SJCRH30 (cell line): ENCODE results near the gene CDCA8. TPM values are rescaled to one million over a fixed set of nuclear protein-coding genes. Genes with fewer than 3 reads are reported as not detected.
"Not testable (repeated sequence)": the region's sequence is repeated elsewhere in the genome, so short reads cannot be mapped to it uniquely, and the experiment has no call there.

ENCODE experiments used
- DNase-seq, 2 experiments: peaks; one replicate each; pipeline ENCODE4 v3.0.0-alpha.2; 2015 to 2020
- H3K27ac ChIP-seq: fragments of 250-450 bp; sonication (Bioruptor Pico); 2 replicates; pipeline ENCODE4 v1.5.1; 2020; ENCODE audit warnings: mild to moderate bottlenecking, moderate library complexity
- H3K27me3 ChIP-seq: fragments of 250-450 bp; sonication (Bioruptor Pico); 2 replicates; pipeline ENCODE4 v1.5.1; 2020; ENCODE audit warnings: mild to moderate bottlenecking, moderate library complexity
- H3K36me3 ChIP-seq: fragments of 250-450 bp; sonication (Bioruptor Pico); 2 replicates; pipeline ENCODE4 v1.5.1; 2020; ENCODE audit warnings: mild to moderate bottlenecking, moderate library complexity
- H3K4me1 ChIP-seq: fragments of 250-450 bp; sonication (Bioruptor Pico); 2 replicates; pipeline ENCODE4 v1.5.1; 2020; ENCODE audit warnings: mild to moderate bottlenecking, moderate library complexity
- H3K4me3 ChIP-seq: fragments of 250-450 bp; sonication (Bioruptor Pico); 2 replicates; pipeline ENCODE4 v1.5.1; 2020; ENCODE audit warnings: mild to moderate bottlenecking, moderate library complexity
- H3K9me3 ChIP-seq: fragments of 250-450 bp; sonication (Bioruptor Pico); replicated peaks from 2 replicates; pipeline ENCODE4 v1.5.1; 2020; ENCODE audit warnings: mild to moderate bottlenecking, moderate library complexity
- total RNA-seq: library from RNA; depleted of rRNA; stranded (reverse); fragments of >200 nt; shearing (Covaris generic); gene quantifications from 2 replicates; pipeline ENCODE4 v1.2.3, GENCODE V29; 2014

Gene CDCA8
- total RNA-seq, 1 experiment from 2014 or later = 58.5 TPM

DNA sequence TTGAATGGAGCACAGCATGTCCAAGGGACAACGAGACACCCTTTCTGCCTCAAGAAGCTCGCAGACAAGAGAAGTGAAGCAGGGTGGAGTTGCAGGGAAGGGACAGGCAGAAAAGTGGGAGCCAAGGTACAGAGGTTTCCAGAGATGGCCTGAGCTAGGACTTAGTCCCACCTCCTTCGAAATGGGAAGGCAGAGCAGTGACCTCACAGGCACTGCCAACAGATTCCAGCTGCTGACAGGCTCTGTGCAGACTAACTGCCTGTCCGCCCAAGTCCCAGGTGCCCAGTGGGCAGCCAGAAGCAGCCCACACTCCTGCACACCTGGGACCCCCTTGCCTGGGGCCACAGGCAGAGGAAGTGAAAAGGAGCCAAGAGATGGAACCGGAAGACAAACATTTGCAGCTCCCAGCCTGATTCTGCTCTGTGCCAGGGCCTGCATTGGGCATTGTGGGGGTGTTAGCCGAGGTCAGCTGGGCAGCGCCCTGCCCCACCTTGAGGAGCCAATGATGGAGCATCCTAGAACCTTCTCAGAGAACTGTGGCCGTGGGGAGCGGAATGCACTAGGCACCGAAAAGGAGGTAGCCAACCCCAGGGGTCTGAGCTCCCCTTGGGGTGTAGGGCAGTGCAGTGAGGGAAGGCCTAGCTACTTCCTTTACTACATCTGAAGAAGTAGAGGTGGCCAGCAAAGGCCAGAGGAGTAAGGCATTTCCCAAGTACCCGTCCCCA is 30.1 kb upstream of the CDCA8 start:
- Histone ChIP-seq H3K27me3 (peaks cover 49% of the 10 kb centered on the region), H3K27ac (no peak overlapping the region), H3K4me3 (no peak overlapping the region), H3K4me1 (no peaks in the 10 kb centered on the region), H3K36me3 (no peaks in the 10 kb centered on the region), H3K9me3 (no peaks in the 10 kb centered on the region)
- DNase-seq = no peak

DNA sequence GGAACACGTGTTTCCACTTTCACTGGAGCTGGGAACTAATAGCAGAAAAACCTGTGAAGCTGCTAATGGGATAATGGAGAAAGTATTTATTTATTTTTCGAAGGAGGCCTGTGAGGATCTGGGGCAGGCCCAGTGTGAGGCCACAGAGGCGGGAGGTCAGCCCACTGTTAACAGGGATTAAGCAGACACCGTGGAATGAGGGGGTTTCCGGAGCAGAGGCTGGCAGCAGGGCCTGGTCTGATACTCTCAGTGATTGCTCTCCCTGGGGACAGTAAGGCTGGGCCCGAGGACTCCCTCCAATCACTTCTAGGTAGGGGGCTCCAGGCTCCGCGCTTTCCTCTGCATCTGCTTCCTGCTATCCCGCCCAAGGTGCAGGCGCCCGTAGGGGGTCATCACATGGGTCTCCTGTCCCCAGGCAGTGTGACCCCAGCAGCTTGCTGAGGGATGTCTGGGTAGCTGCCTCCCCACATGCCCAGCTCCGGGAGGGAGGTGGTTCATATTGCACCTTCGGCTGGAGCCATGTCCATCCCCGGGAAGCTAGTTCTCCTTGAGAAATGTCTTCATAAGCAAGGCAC is 28.8 kb upstream of the CDCA8 start:
- Histone ChIP-seq H3K27me3 (peaks cover 53% of the 10 kb centered on the region), H3K4me1 (no peaks in the 10 kb centered on the region), H3K36me3 (no peaks in the 10 kb centered on the region), H3K27ac (no peak overlapping the region), H3K4me3 (no peak overlapping the region), H3K9me3 (no peaks in the 10 kb centered on the region)
- peak; percentile 31 to 40 for DNase-seq

DNA sequence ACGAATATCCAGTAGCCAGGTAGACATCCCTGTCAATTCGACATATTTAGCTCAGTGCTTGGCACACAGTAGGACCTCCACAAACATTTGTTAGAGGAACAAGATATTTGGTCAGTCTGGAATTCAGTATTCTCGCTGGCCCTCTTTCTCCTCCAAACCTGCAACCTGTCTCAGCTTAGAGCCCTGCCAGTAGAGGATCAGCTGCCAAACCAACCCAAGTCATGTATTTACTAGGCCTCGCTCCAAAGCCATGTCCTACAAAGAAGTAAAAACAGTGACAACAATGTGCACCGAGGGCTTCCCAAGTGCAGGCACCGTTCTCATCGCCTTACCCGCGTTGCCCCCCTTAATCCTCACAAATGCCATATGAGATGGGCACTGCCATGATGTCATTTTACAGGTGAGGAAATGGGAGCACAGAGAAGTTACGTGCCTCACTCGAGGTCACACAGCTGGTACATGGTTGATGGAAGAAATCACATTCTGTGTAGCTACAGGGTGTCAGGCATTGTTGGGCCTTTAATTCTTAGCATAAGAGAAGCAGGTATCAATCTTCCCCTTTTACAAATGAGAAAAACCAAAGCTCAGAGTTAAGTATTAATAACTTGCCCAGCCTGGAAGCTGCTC is 26.0 kb upstream of the CDCA8 start:
- no peaks in the 10 kb centered on the region for H3K36me3 ChIP-seq
- H3K4me1 ChIP-seq = no peaks in the 10 kb centered on the region
- H3K27ac ChIP-seq = no peak overlapping the region
- H3K27me3 ChIP-seq = peaks cover 50% of the 10 kb centered on the region
- H3K9me3 ChIP-seq = no peaks in the 10 kb centered on the region
- DNase-seq = no peak
- no peak overlapping the region for H3K4me3 ChIP-seq

DNA sequence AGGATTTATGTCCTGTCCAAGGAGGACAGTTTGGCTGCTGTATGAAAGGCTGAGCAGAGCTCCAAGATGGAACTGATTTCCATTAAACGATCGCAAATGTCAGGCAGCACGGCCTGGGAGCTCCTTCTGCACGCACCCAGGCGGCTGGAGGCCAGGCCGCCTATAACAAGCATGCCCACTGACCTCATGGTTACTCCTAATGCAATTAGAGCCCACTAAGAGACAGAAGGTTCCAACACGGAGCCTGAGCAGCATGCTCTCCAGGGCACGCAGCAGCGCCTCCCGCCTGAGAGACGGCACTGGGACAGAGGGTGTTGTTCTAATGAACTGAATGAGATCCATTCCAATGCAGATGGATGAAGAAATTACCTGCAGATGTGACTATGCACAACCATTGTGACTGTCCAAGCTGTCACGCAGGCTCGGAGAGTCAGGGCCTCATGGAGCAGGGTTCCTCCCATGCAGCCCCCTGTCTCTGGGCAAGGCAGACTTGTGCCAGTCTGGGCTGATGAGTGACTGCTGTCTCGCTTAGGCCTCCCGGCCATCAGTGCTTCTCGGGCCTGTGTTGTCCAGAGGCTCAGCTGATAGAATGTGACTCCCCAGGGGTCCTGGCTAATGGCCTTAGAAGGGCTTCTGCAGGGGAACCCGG is 25.2 kb upstream of the CDCA8 start:
- Histone ChIP-seq H3K4me1 (no peaks in the 10 kb centered on the region), H3K4me3 (no peak overlapping the region), H3K27me3 (peaks cover 46% of the 10 kb centered on the region), H3K9me3 (no peaks in the 10 kb centered on the region), H3K36me3 (no peaks in the 10 kb centered on the region), H3K27ac (no peak overlapping the region)
- DNase-seq = no peak

DNA sequence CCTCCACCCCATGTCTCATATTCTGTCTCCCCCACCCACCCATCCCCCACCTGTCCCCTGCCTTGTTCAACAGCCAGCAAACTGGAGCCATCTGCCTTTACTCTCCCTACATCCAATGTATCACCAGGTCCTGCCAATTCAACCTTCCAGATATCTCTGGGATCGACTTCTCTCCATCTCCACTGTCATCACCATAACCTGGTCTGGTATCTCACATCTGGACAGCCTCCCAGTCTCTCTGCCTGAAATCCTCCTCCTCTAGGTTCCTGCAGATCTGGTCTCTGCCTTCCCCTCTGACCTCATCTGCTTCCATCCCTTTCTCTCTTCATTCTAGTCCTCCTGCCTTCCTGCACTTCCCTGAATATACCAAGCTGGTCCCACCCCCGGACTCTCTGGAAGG is 22.2 kb upstream of the CDCA8 start:
- no peaks in the 10 kb centered on the region for H3K9me3 ChIP-seq
- H3K4me1 ChIP-seq = no peaks in the 10 kb centered on the region
- peaks cover 50% of the 10 kb centered on the region for H3K27me3 ChIP-seq
- no peak overlapping the region for H3K4me3 ChIP-seq
- no peaks in the 10 kb centered on the region for H3K36me3 ChIP-seq
- no peak for DNase-seq
- no peak overlapping the region for H3K27ac ChIP-seq

DNA sequence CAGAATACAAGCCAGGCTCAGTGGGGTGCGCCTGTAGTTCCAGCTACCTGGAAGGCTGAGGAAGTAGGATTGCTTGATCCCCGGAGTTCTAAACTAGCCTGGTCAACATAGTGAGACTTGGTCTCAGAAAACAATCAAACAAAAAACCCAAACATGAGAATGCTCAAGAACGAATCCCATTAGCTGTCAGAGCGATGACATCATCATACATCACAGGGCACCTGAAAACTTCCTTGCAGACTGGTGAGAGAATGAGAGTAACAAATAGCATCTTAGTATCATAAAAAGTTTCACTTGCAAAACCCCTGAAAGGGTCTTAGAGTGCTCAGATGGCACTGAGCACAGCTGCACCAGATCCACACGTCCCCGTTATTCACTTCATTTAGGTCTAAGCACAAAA is 21.1 kb upstream of the CDCA8 start:
- H3K27me3 ChIP-seq = peaks cover 56% of the 10 kb centered on the region
- no peak for DNase-seq
- no peaks in the 10 kb centered on the region for H3K36me3 ChIP-seq
- no peak overlapping the region for H3K4me3 ChIP-seq
- no peak overlapping the region for H3K27ac ChIP-seq
- H3K9me3 ChIP-seq = no peaks in the 10 kb centered on the region
- no peaks in the 10 kb centered on the region for H3K4me1 ChIP-seq

DNA sequence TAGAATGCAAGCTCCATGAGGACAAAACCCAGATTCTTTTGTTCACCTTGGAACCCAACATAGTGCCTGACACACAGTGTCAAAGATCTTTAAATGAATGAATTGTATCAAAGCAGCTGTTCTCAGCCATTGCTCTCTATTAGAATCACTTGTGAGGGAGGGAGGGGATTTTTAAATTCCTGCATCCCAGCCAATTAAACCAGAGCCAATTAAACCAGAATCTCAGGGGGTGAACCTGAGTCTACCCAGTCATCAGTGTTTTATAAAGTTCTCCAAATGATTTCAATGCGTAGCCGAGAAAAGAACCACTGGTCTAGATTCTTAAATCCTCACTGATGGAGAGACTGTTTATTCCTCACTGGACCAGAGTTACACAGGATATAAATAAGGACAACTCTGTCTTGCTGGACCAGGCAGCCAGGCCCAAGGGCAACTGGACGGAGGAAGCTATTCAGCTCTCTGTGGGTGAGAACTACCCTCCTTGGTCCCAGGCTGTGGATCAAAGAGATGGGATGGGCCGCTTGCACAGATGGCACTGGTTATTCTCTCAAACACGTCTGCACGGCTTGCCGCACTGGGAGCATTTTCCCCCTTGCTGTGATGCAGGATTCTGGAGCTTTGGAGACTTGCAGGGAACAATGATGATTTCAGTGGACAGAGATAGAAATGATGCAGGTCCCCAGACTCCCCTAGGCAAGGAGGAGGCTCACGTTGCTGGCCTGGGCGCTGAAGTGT is 20.0 kb upstream of the CDCA8 start:
- no peak overlapping the region for H3K27ac ChIP-seq
- no peak for DNase-seq
- no peaks in the 10 kb centered on the region for H3K4me1 ChIP-seq
- H3K36me3 ChIP-seq = no peaks in the 10 kb centered on the region
- H3K9me3 ChIP-seq = no peaks in the 10 kb centered on the region
- no peak overlapping the region for H3K4me3 ChIP-seq
- peaks cover 56% of the 10 kb centered on the region for H3K27me3 ChIP-seq

GRCh38 chr1:37673920-37674319 is 18.4 kb upstream of the CDCA8 start:
- Histone ChIP-seq H3K9me3 (no peaks in the 10 kb centered on the region), H3K4me3 (no peak overlapping the region), H3K4me1 (no peaks in the 10 kb centered on the region), H3K36me3 (no peaks in the 10 kb centered on the region), H3K27me3 (peaks cover 51% of the 10 kb centered on the region), H3K27ac (no peak overlapping the region)
- no peak for DNase-seq

DNA sequence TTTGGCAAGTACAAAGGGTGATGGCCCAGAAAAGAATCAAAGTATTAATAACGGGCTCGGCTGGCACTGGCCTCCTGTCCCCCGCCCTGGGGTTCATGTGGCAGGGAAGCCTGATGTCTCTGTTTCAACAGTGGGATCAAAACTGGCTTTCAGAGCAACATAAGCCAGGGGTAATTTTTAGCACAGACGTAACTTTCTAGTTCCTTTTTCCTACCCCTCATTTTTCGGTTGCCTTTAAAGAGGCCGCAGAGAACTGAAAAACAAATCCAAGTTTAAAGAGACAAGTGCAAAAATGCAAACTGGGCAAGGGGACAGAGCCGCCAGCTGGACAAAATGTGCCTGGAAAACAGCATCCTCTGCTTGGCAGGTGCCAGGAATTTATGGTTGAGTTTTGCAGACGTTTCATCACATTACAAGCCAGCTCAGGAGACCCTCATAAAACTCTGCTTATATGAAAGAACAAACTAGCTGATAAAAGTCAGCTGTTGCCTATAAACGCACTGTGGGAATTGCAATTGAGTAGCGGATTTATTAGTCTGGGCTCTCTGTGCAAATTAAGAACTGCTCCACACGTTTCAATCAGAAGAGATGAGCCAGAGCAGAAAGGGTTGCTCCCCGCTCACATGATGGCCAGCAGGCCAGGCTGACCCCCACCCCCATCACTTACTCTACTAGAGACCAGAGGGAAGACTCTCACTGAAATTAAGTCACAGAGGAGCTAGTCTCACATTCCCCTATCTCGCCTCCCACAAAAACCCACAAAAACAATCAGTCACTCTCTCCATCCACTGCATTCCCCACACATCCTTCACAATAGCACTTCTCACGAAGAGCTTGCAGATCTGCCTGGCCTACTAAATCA is 15.8 kb upstream of the CDCA8 start:
- H3K9me3 ChIP-seq = no peaks in the 10 kb centered on the region
- no peak for DNase-seq
- H3K4me1 ChIP-seq = no peaks in the 10 kb centered on the region
- H3K4me3 ChIP-seq = no peak overlapping the region
- peaks cover 38% of the 10 kb centered on the region for H3K27me3 ChIP-seq
- peaks cover 4% of the 10 kb centered on the region for H3K36me3 ChIP-seq
- H3K27ac ChIP-seq = no peak overlapping the region

GRCh38 chr1:37677143-37677439 is 15.2 kb upstream of the CDCA8 start:
- DNase-seq = no peak
- H3K4me1 ChIP-seq = no peaks in the 10 kb centered on the region
- H3K27me3 ChIP-seq = peaks cover 37% of the 10 kb centered on the region
- H3K9me3 ChIP-seq = no peaks in the 10 kb centered on the region
- peaks cover 10% of the 10 kb centered on the region for H3K36me3 ChIP-seq
- no peak overlapping the region for H3K27ac ChIP-seq
- H3K4me3 ChIP-seq = no peak overlapping the region

GRCh38 chr1:37677808-37678207 is 14.5 kb upstream of the CDCA8 start:
- H3K4me3 ChIP-seq = no peak overlapping the region
- no peak overlapping the region for H3K27ac ChIP-seq
- no peak for DNase-seq
- no peaks in the 10 kb centered on the region for H3K4me1 ChIP-seq
- peaks cover 35% of the 10 kb centered on the region for H3K27me3 ChIP-seq
- H3K36me3 ChIP-seq = peaks cover 14% of the 10 kb centered on the region
- H3K9me3 ChIP-seq = no peaks in the 10 kb centered on the region

GRCh38 chr1:37680933-37681332 is 11.4 kb upstream of the CDCA8 start:
- Histone ChIP-seq H3K36me3 (peaks cover 35% of the 10 kb centered on the region), H3K4me1 (no peaks in the 10 kb centered on the region), H3K4me3 (no peak overlapping the region), H3K27ac (no peak overlapping the region), H3K9me3 (no peaks in the 10 kb centered on the region), H3K27me3 (peaks cover 13% of the 10 kb centered on the region)
- DNase-seq = no peak

DNA sequence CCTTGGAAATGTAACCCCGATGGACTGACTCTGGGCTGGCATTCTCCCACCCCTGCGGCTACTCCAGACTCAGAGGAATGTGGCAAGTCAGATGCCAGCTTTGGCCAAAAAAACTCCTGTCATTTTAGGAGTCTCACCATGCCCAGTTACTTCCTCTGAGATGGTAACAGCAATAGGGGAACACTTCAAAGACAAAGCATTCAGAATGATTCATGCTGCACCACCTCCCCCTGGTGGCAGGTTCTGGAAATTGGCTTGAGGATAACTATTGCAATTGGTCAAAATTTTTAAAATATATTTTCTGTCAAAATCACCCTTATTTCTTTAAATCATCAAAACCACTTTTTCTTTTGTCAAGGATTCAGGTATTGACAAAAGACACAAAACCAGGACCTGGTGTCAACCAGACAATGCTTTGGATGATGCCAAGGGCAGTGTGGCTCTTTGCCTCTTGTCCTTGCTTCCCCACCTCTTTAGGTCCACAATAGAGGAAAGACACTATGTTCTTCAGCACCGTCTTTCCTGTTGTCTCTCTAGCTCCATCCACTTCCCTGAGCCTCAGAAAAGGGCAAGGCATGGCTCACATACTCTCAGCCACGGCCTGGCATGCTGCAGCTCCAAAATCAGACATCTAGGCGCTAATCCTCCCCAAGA is 9.9 kb upstream of the CDCA8 start:
- no peak overlapping the region for H3K4me3 ChIP-seq
- DNase-seq = peak; percentile 58 to 83
- no peaks in the 10 kb centered on the region; the same call in 1 of the 2 replicates for H3K27me3 ChIP-seq
- H3K27ac ChIP-seq = no peak overlapping the region
- no peaks in the 10 kb centered on the region for H3K4me1 ChIP-seq
- H3K9me3 ChIP-seq = no peaks in the 10 kb centered on the region
- peaks cover 41% of the 10 kb centered on the region for H3K36me3 ChIP-seq

DNA sequence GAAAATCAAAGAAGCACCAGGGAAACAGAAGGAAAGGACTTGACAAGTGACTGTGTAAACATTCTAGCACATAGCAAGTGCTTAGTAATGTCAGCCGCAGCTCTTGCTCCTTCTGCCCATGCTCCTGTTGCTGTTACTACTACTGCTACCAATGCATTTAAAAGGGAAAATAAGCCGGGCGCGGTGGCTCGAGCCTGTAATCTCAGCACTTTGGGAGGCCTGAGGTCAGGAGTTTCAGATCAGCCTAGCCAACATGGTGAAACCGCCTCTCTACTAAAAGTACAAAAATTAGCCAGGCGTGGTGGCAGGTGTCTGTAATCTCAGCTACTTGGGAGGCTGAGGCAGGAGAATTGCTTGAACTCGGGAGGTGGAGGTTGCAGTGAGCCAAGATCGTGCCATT is 8.1 kb upstream of the CDCA8 start:
- peaks cover 47% of the 10 kb centered on the region for H3K36me3 ChIP-seq
- H3K4me1 ChIP-seq, DNase-seq, H3K9me3 ChIP-seq, H3K27ac ChIP-seq, H3K27me3 ChIP-seq, H3K4me3 ChIP-seq: not testable (repeated sequence)
